ENCODE data around the gene KCNC2.

The KCNC2 gene

DNA sequence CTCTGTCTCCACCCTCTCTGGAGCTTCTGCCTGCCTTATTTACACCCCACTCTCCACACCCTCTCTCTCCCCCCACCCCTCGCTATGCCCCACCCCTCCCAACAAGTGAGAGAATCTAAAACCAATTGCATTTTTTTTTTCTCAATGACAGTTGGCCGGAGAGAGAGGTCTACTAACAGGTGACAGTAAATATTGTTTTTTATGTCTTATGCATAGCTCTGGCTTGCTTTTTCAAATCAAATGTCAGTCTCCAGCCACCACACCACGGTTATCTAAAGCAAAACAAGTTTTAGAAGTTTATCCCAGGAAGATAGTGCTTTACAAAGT, at the start of gene KCNC2:
Gene KCNC2, minus strand, starts transcription at position 28 of the 327 bp plus-strand sequence.
- Histone ChIP-seq H3K9me3 (ENCODE audit: control insufficient read depth, low read length) (no peaks in the 10 kb centered on the region), H3K9ac (ENCODE audit: low read length) (no peak within 1 kb of the TSS), H3K27me3 (ENCODE audit: control insufficient read depth, insufficient read depth, low read length) (peaks cover 37% of the 10 kb centered on the region), H3K36me3 (ENCODE audit: control insufficient read depth, insufficient read depth, low read length) (no peaks in the 10 kb centered on the region), H3K4me3 (ENCODE audit: low read length) (no peak within 1 kb of the TSS), H3K4me1 (ENCODE audit: control insufficient read depth, insufficient read depth, low read length) (no peaks in the 10 kb centered on the region)

DNA sequence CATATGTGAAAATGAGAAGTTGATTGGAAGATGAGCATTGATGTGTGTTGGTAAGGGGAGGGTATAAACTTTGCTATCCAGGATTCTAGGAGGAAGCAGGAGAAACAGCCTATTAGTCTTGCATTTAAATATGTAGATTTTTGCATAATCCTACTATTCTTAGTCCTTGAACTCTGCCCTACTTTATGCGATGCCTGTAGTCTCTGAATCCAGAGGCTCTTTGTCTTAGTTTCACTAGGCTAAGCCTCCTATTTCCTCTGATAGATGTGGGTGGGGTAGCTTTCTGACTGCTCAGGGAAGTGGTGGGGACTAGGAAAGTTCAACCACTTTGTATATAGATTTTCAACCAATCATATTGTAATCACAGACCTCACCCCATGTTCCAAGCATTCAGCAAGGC, 49.5 kb upstream of the KCNC2 start:
- H3K4me3 ChIP-seq (ENCODE audit: low read length) = no peak overlapping the region
- H3K36me3 ChIP-seq (ENCODE audit: control insufficient read depth, insufficient read depth, low read length) = no peaks in the 10 kb centered on the region
- H3K9ac ChIP-seq (ENCODE audit: low read length) = no peak overlapping the region
- H3K4me1 ChIP-seq (ENCODE audit: control insufficient read depth, insufficient read depth, low read length) = no peaks in the 10 kb centered on the region
- no peaks in the 10 kb centered on the region for H3K27me3 ChIP-seq (ENCODE audit: control insufficient read depth, insufficient read depth, low read length)
- no peaks in the 10 kb centered on the region for H3K9me3 ChIP-seq (ENCODE audit: control insufficient read depth, low read length)

DNA sequence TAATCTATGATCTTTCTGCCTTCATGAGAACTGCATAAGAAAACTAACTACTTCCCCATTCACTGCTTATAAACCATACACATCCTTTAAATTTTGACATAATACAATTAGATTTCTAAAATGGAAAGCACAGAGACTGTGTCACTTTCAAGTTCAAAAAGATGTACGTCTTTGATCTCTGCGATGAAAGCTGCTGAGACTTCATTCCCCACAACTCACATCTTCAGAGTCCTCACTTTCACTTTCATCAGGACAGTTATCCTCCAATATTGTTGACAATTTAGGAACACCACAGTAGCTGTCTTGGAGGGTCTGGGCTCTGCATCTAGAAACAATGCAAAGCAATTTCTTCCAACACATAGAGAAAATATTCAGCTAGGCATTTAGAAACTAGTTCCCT, 47.9 kb upstream of the KCNC2 start:
- Histone ChIP-seq H3K27me3 (ENCODE audit: control insufficient read depth, insufficient read depth, low read length) (no peaks in the 10 kb centered on the region), H3K9ac (ENCODE audit: low read length) (no peak overlapping the region), H3K4me1 (ENCODE audit: control insufficient read depth, insufficient read depth, low read length) (no peaks in the 10 kb centered on the region), H3K4me3 (ENCODE audit: low read length) (no peak overlapping the region), H3K36me3 (ENCODE audit: control insufficient read depth, insufficient read depth, low read length) (no peaks in the 10 kb centered on the region), H3K9me3 (ENCODE audit: control insufficient read depth, low read length) (no peaks in the 10 kb centered on the region)

DNA sequence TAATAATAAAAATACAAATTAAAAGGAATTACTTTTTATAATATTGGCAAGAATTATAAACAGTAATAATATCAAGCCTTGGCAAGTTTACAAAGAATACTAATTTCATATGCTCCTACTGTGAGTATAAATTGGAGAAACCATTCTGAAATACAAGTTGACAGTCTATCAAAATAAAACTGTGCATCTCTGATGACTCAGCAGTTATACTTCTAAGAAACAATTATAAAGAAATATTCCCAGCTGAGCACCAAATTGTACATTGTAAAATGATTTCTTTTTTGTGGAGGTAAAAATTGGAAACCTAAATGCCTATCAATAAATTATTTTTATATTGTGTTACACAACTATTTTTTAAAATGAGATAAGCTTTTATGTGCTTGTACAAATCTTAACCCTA, 35.5 kb upstream of the KCNC2 start:
- Histone ChIP-seq H3K4me1 (ENCODE audit: control insufficient read depth, insufficient read depth, low read length) (no peaks in the 10 kb centered on the region), H3K36me3 (ENCODE audit: control insufficient read depth, insufficient read depth, low read length) (no peaks in the 10 kb centered on the region), H3K9me3 (ENCODE audit: control insufficient read depth, low read length) (no peaks in the 10 kb centered on the region), H3K4me3 (ENCODE audit: low read length) (no peak overlapping the region), H3K9ac (ENCODE audit: low read length) (no peak overlapping the region), H3K27me3 (ENCODE audit: control insufficient read depth, insufficient read depth, low read length) (no peaks in the 10 kb centered on the region)

DNA sequence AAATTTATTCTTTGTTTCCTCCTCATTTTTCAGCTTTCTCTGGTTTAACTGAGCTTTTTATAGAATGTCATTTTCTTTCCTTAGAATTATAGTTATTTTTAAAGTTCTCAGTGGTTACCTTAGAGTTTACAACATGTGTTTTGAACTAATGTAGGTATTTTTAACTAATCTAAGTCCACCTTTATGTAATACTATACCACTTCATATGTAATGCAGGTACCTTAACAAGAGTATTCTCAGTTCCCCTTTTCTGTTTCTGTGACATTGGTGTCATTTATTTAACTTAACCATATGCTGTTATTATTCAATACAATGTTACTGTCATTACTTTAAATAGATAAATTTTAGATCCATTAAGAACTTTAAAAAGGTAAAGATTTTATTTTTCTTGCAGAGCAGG, 30.3 kb upstream of the KCNC2 start:
- H3K27me3 ChIP-seq (ENCODE audit: control insufficient read depth, insufficient read depth, low read length) = no peaks in the 10 kb centered on the region
- no peaks in the 10 kb centered on the region for H3K36me3 ChIP-seq (ENCODE audit: control insufficient read depth, insufficient read depth, low read length)
- no peaks in the 10 kb centered on the region for H3K9me3 ChIP-seq (ENCODE audit: control insufficient read depth, low read length)
- no peak overlapping the region for H3K4me3 ChIP-seq (ENCODE audit: low read length)
- H3K9ac ChIP-seq (ENCODE audit: low read length) = no peak overlapping the region
- H3K4me1 ChIP-seq (ENCODE audit: control insufficient read depth, insufficient read depth, low read length) = no peaks in the 10 kb centered on the region

DNA sequence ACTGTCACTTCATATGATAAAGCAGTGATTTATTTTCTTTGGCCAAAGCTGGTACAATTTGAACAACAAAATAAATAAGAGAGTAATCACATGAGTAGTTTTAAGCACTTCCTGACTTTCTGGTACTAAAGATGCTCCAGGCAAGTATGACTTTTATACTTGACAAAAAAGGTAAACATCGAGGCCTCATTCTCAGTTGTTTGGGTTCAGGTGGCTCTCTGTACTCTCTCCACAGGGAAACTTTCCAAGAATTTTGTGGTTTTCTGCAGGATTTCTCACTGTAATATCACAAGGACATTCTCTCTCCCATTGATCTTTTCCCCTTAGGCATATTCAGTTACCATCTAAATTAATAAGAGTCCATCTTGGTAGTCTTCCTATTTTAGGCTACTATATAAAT, 26.6 kb upstream of the KCNC2 start:
- no peaks in the 10 kb centered on the region for H3K4me1 ChIP-seq (ENCODE audit: control insufficient read depth, insufficient read depth, low read length)
- H3K9ac ChIP-seq (ENCODE audit: low read length) = no peak overlapping the region
- H3K9me3 ChIP-seq (ENCODE audit: control insufficient read depth, low read length) = no peaks in the 10 kb centered on the region
- no peak overlapping the region for H3K4me3 ChIP-seq (ENCODE audit: low read length)
- H3K36me3 ChIP-seq (ENCODE audit: control insufficient read depth, insufficient read depth, low read length) = no peaks in the 10 kb centered on the region
- H3K27me3 ChIP-seq (ENCODE audit: control insufficient read depth, insufficient read depth, low read length) = no peaks in the 10 kb centered on the region

DNA sequence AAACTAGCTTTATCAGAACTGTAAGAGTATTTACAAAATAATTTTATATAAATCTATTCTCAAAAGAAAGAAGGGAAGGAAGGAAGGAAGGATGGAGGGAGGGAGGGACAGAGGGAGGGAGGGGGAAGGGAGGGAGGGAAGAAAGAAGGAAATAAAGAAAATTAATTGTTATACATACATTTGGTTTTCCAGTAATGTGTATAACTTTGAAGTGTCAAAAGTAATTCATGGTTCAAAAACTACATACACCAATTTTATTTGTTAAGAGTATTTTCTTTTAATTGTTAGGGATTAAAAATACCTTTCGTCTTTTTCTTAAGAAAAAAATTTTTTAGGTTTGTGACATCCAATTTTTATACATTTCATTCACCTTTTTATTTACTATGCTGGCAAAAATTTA, 17.5 kb upstream of the KCNC2 start:
- Histone ChIP-seq H3K27me3 (ENCODE audit: control insufficient read depth, insufficient read depth, low read length) (no peaks in the 10 kb centered on the region), H3K9me3 (ENCODE audit: control insufficient read depth, low read length) (no peaks in the 10 kb centered on the region), H3K4me3 (ENCODE audit: low read length) (no peak overlapping the region), H3K4me1 (ENCODE audit: control insufficient read depth, insufficient read depth, low read length) (no peaks in the 10 kb centered on the region), H3K36me3 (ENCODE audit: control insufficient read depth, insufficient read depth, low read length) (no peaks in the 10 kb centered on the region), H3K9ac (ENCODE audit: low read length) (no peak overlapping the region)

DNA sequence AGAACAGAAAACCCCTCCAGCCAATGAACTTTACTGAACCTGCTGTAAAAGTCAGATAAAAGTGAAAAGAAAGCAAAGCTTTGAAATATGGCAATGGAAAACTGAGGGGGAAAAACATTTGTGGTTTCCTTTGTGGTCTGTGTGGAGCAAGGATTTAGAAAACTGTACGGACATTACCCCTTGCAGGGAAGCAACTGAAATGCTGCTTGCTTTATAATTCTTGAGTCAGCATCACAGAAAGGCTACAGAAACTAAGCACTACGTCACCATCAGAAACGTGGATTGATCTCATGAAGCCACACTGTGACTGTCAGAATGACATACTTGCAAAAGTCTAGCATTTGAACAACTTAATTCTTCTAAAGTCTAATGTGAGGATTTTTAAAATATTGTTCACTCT, 2.4 kb upstream of the KCNC2 start:
- no peak overlapping the region for H3K4me3 ChIP-seq (ENCODE audit: low read length)
- no peaks in the 10 kb centered on the region for H3K36me3 ChIP-seq (ENCODE audit: control insufficient read depth, insufficient read depth, low read length)
- peaks cover 30% of the 10 kb centered on the region for H3K27me3 ChIP-seq (ENCODE audit: control insufficient read depth, insufficient read depth, low read length)
- H3K9me3 ChIP-seq (ENCODE audit: control insufficient read depth, low read length) = no peaks in the 10 kb centered on the region
- no peak overlapping the region for H3K9ac ChIP-seq (ENCODE audit: low read length)
- H3K4me1 ChIP-seq (ENCODE audit: control insufficient read depth, insufficient read depth, low read length) = no peaks in the 10 kb centered on the region

DNA sequence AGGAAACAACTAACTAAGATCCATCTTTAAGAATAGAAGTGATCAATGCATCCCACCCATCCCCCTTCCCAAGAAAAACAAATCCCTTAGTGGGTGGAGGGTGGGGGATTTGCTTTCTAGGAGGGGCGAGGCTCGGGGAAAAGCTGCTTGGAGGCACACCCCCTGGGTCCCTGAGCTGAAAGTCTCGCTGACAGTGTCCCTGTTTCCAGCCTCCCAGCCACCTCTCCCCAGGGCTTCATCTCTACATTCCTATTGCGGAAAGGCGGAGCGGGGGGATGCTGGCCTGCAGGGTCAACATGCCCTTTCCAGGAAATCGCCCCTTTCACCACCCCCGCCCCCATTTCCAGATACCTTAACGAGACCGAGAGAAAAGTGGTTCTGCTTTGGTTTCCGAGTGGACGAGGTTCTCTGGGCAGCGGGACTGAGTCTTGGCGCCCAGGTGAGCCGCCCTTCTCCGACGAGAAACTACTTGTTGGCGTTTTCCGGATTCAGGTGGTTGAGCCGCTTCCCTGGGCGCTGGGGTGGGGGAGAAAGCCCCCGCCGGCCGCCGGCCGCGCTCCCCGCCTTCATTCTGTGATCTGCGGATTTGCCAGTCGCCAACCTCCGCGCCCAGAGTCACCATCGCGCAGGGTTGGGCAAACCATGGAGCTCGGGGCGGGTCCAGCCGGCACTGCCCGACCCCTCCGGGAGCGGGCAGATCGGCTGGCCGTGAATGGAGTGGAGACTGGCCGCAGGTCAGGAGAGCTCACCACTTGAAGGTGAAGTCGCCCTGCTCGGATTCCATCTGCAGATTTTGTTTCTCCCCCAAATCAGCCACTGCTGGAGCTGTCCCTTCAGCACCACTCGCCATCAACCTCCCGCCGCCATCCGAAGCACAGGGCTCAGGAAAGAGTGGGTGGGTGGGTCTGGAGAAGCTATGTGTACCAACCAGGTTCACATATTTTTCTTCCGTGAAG, 505 bp downstream of the KCNC2 start:
- Histone ChIP-seq H3K27me3 (ENCODE audit: control insufficient read depth, insufficient read depth, low read length) (peaks cover 37% of the 10 kb centered on the region), H3K4me3 (ENCODE audit: low read length) (no peak overlapping the region), H3K36me3 (ENCODE audit: control insufficient read depth, insufficient read depth, low read length) (no peaks in the 10 kb centered on the region), H3K9ac (ENCODE audit: low read length) (no peak overlapping the region), H3K9me3 (ENCODE audit: control insufficient read depth, low read length) (no peaks in the 10 kb centered on the region), H3K4me1 (ENCODE audit: control insufficient read depth, insufficient read depth, low read length) (no peaks in the 10 kb centered on the region)

DNA sequence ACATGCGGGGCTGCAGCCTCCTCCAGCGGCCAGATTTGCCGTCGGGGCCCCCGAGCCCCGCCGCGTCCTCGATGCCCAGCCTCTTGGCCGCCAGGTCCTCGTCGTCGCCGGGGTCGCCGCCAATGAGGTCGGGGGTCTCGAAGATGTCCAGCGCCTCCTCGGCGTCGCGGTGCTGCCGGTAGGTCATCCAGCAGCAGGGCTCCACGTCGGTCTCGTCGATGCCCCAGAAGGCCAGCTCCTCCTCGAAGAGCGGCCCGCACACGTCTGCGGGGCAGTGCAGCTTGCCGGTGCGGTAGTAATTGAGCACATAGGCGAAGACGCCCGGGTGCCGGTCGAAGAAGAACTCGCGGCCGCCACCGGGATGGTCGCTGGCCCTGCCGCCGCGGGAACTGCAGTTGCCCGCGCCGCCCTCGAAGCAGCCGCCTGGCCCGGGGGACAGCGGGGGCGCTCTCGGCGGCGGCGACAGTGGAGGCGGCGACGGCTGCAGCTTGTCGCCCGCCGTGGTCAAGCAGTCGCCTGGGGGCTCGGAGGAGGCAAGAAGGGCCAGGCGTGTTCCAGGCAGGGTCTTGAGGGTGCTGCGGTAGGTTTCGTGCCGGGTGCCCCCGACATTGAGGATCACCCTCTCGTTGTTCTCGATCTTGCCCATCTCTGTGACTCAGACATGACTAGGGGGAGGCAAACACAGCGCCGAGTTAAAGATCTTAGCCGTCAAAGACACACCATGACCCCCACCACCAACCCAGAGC, 2.1 kb downstream of the KCNC2 start:
- H3K27me3 ChIP-seq (ENCODE audit: control insufficient read depth, insufficient read depth, low read length) = peaks cover 37% of the 10 kb centered on the region
- H3K4me3 ChIP-seq (ENCODE audit: low read length) = no peak overlapping the region
- H3K9ac ChIP-seq (ENCODE audit: low read length) = no peak overlapping the region
- no peaks in the 10 kb centered on the region for H3K36me3 ChIP-seq (ENCODE audit: control insufficient read depth, insufficient read depth, low read length)
- no peaks in the 10 kb centered on the region for H3K4me1 ChIP-seq (ENCODE audit: control insufficient read depth, insufficient read depth, low read length)
- no peaks in the 10 kb centered on the region for H3K9me3 ChIP-seq (ENCODE audit: control insufficient read depth, low read length)

DNA sequence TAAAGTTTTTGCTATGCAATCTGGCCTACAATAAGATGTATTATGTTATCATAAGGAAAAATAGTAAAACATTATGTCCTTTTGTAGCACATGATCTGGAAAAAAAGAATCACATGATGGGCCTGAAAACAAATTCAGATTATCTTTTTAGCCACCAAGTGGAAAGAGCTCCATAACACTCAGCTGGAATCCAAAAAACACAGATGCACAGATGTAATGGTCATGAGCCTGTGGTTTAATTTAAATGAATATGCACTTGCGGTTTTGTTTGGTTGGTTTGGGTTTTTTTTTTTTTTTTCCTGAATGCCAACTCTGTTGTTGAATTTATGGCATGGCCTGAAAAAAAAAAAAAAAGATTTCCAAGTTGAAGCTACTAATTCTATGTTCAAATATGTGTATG, 4.1 kb downstream of the KCNC2 start:
- H3K27me3 ChIP-seq (ENCODE audit: control insufficient read depth, insufficient read depth, low read length) = peaks cover 37% of the 10 kb centered on the region
- no peak overlapping the region for H3K4me3 ChIP-seq (ENCODE audit: low read length)

DNA sequence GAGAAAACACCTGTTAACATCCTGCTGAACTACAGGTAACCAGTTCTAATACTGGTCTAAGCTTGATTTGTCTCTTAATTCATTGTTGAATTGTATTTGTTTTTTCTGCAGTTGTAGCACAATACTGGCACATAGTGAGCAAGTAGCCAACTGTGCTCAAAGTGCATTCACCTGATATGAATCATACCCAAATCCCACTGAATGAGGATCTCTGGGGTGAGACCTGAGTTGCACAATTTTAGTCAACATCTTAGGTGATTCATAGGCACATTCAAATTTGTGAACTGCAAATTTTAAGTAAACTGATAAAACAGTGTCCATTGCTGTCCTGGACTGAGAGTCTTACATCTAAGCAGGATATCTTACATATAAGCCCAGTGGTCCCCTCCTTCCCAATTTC, 12.8 kb downstream of the KCNC2 start:
- Histone ChIP-seq H3K36me3 (ENCODE audit: control insufficient read depth, insufficient read depth, low read length) (no peaks in the 10 kb centered on the region), H3K9ac (ENCODE audit: low read length) (no peak overlapping the region), H3K4me3 (ENCODE audit: low read length) (no peak overlapping the region), H3K4me1 (ENCODE audit: control insufficient read depth, insufficient read depth, low read length) (no peaks in the 10 kb centered on the region), H3K27me3 (ENCODE audit: control insufficient read depth, insufficient read depth, low read length) (no peaks in the 10 kb centered on the region), H3K9me3 (ENCODE audit: control insufficient read depth, low read length) (no peaks in the 10 kb centered on the region)

More for the DNA sequence above, 4.1 kb downstream of the KCNC2 start:
- Histone ChIP-seq H3K36me3 (ENCODE audit: control insufficient read depth, insufficient read depth, low read length) (no peaks in the 10 kb centered on the region), H3K4me1 (ENCODE audit: control insufficient read depth, insufficient read depth, low read length) (no peaks in the 10 kb centered on the region), H3K9me3 (ENCODE audit: control insufficient read depth, low read length) (no peaks in the 10 kb centered on the region), H3K9ac (ENCODE audit: low read length) (no peak overlapping the region)
